HTERT RPE-1 (cell line): Measurements from ENCODE around the gene SRP19.
"Not testable (repeated sequence)": the region's sequence is repeated elsewhere in the genome, so short reads cannot be mapped to it uniquely, and the experiment has no call there.

Experiments
- in situ Hi-C: fragments of 300-500 bp; cut with MboI; formaldehyde crosslinking; loops from 4 replicates; pipeline ENCODE4 v1.14.3; 2020; ENCODE audit warnings: low sequenced_read_pairs

Gene SRP19

DNA sequence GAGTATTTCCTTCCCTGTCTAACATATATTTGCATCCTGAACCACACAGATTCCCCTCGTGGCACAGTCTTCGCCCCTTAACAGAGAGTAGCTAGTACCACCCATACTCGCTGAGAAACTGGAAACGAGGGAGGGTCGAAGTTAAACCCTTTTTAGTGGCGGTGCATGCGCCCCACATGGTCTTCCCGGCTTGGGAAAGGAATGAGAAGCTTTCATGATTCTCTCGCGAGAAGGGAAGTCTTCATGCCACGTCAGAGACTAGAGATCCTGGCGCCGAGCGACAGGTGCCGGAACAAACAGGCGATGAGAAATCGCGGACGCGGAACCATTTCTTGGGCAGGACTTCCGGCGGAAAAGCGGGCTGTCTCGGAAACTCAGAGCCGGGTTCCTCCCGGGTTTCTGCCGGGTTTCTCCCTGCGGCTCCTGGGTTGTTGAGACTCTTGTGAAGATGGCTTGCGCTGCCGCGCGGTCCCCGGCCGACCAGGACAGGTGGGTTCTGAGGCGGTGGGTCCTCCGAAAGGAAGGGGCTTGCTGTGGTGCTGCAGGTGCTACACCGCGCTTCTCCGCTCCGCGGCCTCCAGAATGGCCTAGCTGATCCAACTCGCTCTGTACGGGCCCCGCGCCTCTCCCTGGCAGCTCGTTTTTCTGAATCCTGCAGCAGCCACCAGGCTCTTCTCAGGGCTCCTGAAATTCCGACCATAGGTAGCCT lies at the start of gene SRP19:
Gene SRP19, plus strand, starts transcription at position 359 of the 709 bp plus-strand sequence. Its CDS starts 90 bp downstream, at position 449.
- in situ Hi-C loops, result no loop called here

DNA sequence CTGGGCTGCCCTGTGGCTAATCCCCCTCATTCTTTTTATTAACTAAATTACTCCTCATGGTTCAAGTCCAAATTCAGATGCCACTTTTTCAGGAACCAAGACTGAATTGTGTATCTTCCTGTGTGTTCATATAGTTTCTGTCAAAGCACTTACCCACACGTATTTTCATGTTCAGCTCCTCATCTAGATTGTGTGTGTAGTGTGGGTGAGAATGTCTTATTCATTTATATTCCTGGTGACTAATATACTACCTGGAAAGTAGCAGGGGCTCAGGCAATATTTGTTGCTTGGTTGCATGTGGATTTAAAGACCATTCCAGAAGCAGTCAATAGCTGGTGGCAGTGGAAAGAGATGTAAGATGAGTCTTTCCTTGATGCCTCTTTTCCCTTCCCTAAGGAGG lies 48.5 kb upstream of the SRP19 start:
- in situ Hi-C loops, result no loop called here

DNA sequence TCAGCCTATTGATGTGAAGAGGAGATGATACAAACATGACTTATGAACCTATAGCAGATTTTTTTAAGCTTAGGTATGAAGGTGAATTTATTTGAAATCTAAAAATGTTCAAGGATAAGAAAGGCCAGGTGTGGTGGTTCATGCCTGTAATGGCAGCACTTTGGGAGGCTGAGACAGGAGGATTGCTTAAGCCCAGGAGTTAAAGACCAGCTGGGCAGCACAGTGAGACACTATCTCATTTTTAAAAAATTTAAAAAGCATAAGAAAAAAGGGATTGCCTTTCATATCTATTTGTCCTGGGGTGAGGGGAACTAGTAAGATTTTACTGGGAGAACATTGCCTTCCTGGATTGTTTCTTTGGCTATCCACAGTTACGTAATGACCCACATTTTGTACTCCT lies 40.8 kb upstream of the SRP19 start:
- in situ Hi-C loops, result no loop called here

DNA sequence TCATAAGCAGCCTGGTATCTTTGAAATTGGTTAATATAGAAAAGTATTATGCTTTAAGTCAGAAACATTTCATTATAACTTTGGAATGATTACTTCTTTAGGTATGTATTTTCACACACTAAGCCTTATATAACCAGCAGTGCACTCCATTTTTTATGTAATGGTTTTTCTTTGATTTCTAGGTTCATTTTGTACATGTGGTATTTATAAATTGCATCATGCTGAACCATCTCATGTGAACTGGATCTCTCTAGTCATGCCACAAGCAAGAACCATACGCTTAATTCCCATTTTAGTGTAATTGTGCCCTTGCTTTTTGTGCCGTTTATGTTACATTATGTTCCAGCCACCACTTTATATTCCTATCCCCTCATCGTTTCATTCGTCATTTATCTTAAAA lies 38.6 kb upstream of the SRP19 start:
- in situ Hi-C loops, result no loop called here

DNA sequence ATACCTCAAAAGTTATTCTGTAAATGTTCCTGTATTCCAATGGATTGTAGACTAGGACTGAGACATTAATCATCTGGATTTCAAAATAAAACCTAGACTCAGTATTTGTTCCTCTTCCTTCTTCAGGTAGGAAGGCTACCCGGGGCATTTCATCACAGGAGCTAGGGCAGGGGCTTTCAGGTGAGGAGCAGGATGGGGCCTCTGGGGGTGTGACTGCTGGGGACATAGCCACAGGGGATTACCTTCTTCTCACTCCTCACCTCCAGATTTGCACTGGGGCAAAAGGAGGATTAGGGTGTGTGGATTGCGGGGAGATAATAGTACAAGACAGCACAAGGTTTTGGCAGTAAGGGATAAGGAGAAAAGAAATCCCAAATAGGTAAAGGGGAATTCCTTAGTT lies 37.9 kb upstream of the SRP19 start:
- in situ Hi-C loops, result no loop called here

DNA sequence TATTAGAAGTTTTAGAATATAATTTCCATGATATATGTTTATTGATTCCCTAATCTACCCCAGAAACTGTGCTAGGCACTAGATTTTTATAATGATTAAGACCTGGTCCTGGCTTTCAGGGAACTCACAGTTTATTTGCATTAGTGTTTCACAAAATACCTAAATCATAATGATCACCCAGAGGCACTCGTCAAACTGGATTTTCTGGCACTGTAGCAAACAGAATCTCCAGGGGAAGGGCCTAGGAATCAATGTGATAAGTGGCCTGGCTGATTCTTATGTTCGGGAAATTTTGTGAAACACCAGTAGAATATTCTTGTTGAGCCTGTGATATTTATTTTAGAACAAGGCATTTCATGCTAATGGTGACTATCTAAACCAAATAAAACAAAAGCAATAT lies 37.4 kb upstream of the SRP19 start:
- in situ Hi-C loops, result no loop called here

DNA sequence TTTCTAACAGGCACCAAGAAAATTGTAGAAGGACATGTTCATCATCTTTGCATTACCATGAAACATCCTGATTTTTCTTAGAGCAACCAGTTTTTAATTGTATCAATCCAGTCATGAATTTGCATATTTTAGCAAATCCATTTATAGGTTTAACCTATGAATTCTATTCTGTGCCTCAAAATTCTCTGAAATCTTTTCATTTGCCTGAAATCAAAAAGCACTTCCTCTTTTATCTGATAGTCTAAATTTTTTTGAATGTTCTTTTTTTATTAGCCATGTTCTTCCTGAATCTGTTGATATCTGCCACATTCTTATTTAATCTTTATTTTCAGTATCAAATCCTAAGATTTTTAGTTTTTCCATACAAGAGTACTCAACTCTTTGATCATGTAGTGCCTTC lies 36.9 kb upstream of the SRP19 start:
- in situ Hi-C loops, result no loop called here

DNA sequence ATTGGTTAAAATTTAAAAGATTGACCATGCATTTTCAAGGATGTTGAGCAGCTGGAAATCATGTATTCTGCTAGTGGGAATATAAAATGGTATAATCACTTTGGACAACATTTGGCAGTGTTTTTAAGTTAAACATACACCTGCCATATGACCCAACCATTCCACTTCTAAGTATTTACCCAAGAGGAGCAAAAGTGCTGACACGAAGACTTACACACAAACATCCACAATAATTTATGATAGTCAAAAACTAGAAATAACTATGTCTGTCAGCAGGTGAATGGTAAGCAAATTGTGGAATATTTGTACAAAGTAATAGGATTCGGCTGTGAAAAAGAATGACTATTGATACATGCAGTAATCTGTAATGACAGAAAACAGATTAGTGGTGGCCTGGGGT lies 30.7 kb upstream of the SRP19 start:
- in situ Hi-C loops, result no loop called here

DNA sequence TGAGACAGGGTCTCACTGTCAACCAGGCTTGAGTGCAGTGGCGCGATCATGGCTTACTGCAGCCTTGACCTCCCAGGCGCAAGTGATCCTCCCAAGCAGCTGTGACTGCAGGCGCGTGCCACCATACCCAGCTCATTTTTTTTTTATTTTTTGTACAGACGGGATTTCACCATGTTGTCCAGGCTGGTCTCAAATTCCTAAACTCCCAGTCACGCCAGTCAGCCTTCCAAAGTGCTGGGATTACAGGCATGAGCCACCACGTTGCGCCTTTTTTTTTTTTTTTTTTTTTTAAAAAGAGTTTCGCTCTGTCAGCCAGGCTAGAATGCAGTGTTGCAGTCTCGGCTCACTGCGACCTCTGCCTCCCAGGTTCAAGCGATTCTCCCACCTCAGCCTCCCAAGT lies 27.1 kb upstream of the SRP19 start:
- in situ Hi-C loops, result no loop called here

DNA sequence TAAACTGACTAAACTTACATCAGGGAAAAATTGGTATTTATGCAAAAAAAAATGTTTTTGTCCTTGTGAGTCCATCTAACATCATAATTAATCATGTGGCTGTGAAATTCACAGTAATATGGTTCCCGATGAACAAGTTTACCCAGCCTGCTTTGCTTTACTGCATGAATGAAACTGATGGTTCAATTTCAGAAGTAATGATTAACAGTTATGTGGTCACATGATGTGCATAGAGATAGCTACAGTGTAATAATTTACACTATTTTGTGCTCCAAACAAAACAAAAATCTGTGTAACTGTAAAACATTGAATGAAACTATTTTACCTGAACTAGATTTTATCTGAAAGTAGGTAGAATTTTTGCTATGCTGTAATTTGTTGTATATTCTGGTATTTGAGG lies 16.6 kb upstream of the SRP19 start:
- in situ Hi-C loops, result no loop called here

DNA sequence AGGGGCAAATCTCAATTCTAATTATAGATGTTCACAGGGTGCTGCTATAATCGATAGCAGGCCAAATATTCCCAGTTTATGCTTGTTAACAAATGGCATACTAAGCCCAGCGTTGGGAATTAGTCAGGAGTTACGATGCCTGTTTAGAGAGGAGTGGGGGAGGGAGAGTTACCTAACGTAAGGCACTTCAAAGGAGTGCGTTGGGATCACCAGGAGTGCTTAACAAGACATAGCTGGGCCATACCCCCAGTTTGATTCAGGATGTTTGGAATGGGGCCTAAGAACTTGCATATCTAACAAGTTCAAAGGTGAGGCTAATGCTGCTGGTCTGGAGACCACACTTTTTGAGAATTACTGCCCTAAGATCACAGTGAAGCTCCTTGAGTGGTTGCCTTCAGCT lies 14.5 kb upstream of the SRP19 start:
- in situ Hi-C loops, result no loop called here

DNA sequence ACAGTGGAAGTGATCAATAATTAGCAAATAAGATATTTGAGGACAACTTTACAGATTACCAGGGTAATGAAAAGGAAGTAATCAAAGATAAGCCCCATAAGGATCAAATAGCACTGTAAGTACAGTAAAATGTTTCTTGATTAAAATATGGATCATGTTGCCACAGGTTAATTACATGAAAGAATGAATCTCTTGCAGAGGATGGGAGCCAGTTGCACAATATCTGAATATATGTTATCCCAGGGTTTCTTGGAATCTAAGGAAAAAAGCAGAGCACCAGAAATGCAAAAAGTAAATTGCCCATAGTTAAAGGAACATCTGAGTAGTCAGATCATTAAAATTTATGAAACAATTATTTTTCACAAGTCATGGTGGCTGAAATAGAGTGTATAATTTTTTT lies 13.8 kb upstream of the SRP19 start:
- in situ Hi-C loops, result no loop called here

DNA sequence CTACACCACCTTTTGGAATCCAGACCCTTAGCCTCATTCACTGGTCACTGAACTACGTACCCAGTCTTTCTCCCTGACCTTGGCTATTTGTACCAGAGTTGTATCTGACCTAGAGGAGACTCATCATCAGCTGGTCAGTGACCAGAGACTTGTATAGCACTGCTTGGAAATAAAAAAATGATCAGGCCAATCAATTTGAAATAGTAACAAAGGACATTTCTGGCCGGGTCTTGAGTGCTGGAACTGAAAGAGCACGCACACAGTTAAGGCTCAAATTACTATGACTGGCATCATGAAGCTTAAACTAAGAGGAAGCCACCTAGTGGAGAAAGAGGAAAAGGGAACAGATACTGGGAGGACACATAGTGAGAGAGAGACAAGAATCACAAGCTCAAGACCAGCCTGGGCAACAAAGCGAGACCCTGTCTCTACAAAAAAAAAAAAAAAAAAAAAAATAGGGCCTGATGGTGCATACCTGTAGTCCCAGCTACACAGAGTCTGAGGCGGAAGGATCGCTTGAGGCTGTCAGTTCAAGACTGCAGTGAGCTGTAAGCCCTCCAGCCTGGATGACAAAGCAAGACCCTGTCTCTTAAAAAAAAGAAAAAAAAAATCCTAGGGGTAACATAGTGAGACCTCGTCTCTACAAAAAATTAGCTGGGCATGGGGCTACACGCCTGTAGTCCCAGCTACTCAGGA lies 12.8 kb upstream of the SRP19 start:
- in situ Hi-C loops, result no loop called here

DNA sequence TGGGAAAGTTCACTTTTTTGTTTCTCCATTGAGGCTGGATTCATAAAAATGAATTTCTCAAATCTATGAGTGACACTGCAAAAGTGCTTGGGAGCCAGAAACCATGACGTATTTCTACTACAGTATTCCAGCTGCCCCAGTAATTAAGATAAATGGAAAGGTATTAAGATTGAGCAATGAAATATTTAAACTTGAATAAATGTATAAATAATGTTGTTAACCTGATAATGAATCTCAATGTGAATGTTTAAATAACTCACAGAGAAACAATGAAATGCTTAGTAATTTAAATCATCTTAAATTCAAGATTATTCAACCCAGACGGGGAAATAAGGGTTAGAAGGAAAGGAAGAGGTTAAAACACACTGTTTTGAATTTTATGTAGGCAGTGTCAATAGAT lies 11.2 kb upstream of the SRP19 start:
- in situ Hi-C loops, result no loop called here

DNA sequence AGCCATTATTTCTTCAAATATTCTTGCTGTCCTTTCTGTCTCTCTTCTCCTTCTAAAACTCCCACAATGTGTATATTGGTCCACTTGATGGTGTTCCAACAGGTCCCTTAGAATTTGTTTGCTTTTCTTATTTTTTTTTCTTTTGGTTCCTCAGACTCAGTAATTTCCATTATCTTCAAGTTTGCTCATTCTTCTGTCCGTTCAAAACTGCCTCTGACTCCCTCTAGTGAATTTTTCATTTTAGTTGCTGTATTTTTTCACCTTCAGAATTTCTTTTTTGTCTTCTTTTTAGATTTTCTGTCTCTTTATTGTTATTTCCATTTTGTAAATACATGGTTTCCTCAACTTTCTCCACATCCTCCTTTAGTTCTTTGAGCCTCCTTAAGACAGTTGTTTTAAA lies 6.4 kb upstream of the SRP19 start:
- in situ Hi-C loops, result no loop called here

DNA sequence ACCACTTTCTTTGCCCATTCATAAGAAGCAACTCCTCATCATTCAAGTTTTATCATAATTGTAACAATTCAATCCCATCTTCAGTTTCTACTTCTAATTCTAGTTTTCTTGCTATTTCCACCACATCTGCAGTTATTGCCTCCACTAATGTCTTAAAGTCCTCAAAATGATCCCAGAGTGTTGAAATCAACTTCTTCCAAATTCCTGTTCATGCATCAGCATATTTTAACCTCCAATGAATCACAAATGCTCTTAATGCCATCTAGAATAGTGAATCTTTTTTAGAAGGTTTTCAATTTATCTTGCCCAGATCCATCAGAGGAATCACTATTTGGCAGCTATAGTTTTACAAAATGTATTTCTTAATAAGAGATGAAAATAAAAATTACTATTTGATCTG lies 3.2 kb upstream of the SRP19 start:
- in situ Hi-C loops, result no loop called here

DNA sequence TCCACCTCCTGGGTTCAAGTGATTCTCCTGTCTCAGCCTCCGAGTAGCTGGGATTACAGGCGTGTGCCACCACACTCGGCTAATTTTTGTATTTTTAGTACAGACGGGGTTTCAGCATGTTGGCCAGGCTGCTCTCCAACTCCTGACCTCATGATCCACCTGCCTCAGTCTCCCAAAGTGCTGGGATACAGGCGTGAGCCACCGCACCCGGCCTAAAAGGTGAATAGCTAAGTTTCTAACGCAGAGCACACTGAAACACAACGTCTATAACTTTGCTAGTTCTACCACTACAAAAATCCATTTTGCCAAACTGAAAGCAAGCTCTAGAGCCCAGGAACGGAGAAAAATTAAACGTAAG lies 537 bp upstream of the SRP19 start:
- in situ Hi-C loops, result not testable (repeated sequence)

DNA sequence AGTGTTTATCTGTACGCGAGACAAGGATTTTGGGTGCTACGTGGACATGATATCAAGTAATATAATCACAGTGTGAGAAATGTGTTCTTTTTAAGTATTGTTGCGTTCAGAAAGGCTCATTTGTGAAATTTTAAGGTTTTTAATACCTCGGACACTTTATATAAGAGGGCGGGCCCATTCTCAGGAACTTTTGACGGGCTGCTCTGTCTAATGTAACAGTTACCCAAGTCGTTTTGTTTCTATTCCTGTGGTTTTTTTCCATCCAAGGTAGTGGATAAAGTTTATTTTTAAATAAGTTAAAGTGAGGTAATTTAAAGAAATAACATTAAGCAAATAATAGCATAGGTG lies 525 bp downstream of the SRP19 start:
- in situ Hi-C loops, result no loop called here

DNA sequence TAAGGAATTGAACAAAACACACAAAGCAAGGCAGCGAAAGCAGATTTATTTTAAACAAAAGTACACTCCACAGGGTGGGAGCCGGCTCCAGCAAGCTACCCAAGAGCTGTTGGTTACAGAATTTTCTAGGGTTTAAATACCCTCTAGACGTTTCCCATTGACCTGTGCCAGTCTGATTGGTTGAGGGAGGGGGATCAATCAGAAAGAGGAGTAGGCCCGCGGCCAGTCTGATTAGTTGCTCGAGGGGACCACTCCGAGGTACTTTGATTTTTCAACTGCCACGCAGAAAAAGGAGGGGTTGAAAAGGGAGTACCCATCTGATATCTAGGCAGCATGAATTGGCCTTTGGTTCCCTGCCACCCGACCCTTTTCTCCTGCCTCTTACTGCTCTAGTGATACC lies 998 bp downstream of the SRP19 start:
- in situ Hi-C loops, result no loop called here

DNA sequence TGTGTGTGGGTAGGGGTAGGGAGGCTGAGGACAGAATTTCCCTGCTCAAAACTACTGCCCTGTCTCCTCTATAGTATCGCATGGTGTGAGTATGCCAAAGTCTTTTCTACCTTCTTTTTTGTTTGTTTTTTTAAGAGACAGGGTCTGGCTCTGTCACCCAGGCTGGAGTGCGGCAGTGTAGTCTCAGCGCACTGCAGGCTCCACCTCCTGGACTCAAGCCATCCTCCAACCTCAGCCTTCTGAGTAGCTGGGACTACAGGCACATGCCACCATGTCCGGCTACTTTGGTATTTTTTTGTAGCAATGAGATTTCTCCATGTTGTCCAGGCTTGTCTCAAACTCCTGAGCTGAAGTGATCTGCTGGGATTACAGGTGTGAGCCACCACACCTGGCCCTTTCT lies 2.5 kb downstream of the SRP19 start:
- in situ Hi-C loops, result no loop called here

DNA sequence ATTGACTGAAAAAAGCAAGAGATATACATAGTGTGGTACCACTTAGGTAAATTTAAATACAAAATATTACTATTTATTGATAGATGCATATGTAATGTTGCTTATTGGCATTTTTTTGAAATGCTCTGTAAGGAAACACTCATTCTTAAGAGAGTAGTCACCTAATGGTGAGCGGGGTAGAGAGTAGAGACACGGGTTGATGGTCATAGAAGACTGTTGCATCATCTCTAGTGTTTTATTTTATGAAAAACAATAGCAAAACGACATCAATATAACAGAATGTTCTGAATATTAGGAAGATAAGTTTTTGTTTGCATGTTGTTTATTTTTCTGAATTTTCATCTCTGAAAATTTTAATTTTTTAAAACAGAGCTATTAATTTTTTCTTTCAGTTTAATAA lies 4.0 kb downstream of the SRP19 start:
- in situ Hi-C loops, result no loop called here

DNA sequence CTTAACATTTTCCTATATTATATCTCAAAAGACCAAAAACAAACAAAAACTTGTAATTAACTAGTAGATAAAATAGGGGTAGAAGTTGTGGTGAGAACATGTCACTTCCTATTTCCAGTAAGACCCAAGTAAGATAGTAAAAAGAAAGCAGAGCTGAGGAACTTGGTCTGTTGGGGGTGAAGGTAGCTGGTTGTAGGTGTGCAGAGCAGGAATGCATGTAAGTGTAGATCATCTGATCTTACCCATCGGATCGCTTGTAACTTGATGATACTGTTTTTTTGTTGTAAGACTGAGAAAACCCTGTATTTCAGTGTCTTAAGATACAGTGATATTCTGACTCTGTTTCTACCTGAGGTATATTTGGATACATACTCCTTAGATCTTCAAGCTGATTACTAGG lies 5.7 kb downstream of the SRP19 start:
- in situ Hi-C loops, result no loop called here

DNA sequence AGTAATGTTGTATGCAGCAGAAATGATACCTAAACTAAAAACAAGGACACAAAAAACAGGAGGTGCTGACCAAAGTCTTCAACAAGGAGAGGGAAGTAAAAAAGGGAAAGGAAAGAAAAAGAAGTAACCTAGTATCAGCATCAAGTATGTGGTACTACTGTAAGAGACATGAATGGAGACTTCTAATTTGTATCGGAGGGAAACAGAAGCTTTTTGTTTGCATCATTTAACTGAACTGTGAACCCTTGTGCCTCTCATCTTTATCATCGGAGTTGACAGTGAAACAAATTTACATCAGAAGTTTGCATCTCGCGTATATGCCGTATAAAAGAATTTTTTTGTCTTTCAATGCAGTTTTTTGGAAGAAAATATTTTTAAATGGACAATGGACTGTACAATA lies 6.3 kb downstream of the SRP19 start:
- in situ Hi-C loops, result no loop called here
